Posterior vena cava (tissue), 2 donors: ENCODE measurements around the gene GALNTL6. TPM values are rescaled to one million over a fixed set of nuclear protein-coding genes. Genes with fewer than 3 reads are reported as not detected.

Experiments used
- DNase-seq: peaks from one replicate; pipeline ENCODE4 v3.0.0-alpha.2; 2020; ENCODE audit warnings: low spot score
- intact Hi-C, 2 donors: fragments of 100-400 bp; cut with DNase I; formaldehyde crosslinking; loops; one replicate each; pipeline versions ENCODE4 v1.14.1 to v1.14.2; 2022 to 2023
- total RNA-seq, 2 donors: library from RNA; stranded (reverse); fragmentation: NEBNext Ultra II Directional; extraction: Animal tissue kit (Norgen Biotek cat#: 25700); gene quantifications; one replicate each; pipeline ENCODE4 v1.2.1, GENCODE V29; 2021
- donor health status: DM: yes; HTN: yes; CAD: no.
- donor health status: DM: yes; HTN: yes; CAD: no.

GALNTL6 gene
- total RNA-seq, 2 donors from 2014 or later, result not detected

DNA sequence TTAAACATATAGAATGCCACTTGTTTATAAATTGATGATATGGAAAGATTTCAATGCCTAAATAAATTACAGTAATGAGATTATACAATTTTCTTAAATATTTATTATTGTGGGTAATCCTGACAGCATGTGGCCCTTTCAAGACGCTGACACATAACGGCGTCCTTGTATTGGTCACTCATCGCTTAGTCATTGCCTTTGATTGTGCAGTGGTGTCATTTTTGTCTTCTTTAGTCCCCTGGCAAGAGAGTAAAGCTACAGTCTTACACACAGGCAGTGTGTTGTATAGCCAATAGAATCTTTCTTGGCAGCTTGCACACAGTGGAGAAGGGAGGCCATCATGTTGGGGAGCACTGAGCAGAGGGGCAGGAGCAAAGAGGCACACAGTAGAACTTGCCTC lies 993.6 kb downstream of the GALNTL6 start:
- no peak for DNase-seq
- intact Hi-C loops, result no loop called here

DNA sequence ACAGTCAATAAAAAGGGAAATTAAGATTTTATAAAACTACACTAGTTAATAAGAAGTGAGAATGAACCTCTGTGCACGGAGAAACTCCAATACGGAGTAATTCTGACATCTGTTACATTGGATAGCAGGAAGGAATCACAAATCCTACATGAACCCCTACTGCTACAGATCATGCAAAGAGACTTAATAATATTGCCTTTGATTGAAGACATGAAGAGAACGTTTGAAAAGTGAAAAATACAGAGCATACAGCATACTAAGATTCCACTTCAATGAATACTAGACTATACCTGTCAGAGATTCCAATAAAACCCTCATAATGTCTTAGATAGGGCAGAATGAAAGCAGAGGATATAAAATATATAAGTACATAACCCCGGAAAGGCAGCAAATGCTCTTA lies 995.0 kb downstream of the GALNTL6 start:
- intact Hi-C loops, result no loop called here
- DNase-seq, result no peak

DNA sequence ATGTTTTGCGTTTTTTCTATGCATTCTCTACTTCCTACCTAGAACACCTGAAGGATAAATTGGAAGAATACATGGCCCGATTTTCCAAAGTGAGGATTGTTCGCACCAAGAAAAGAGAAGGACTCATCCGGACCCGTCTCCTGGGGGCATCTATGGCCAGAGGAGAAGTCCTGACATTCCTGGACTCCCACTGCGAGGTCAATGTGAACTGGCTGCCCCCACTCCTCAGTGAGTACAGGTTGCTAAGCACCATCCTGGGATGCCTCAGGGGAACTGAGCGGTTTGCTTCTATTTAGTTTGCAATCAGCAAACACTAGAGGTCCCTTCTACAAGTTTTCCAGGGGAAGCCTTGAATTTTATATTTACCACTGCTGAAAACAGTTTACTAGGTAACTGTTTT lies 996.1 kb downstream of the GALNTL6 start:
- intact Hi-C loops, result no loop called here
- no peak for DNase-seq

GRCh38 chr4:172813359-172813923 lies 1000.2 kb downstream of the GALNTL6 start:
- intact Hi-C loops, result no loop called here
- no peak for DNase-seq

GRCh38 chr4:172815499-172816164 lies 1002.4 kb downstream of the GALNTL6 start:
- intact Hi-C loops, result no loop called here
- no peak for DNase-seq

DNA sequence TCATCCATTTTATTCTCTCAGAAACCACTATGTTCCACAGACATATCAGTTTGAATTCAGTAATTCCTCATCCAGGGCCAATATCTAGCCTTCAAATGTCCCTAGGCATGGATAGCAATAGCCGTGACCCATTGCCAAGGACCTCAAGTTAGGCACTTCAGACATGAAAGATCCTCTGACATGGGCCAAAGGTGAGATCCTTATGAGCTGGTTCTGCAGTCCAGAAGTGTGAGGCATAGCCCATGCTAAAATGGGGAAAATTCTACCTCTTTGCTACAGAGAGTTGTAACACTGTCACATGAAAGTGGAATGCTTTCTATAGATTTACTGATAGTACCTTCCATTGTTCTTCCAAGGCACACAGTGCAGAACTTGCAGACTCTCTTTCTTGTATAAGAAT lies 1005.7 kb downstream of the GALNTL6 start:
- intact Hi-C loops, result no loop called here
- no peak for DNase-seq

DNA sequence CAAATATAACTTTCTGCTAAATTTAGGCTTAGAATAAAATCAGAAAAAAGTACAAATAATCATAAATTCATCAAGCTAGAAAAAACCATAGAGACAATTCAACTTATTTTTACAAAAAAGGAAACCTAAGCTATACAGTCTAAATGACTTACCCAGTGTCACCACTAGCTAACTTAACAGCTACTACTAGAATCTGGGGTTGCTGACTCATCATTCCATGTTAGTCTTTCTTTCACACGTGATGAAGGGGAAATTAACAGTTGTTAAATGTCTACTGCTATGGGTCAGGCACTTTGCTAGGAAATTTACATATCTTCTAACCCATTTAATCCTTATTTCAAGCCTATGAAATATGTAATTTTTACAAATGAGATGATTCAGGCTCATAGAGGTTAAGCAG lies 1006.1 kb downstream of the GALNTL6 start:
- intact Hi-C loops, result no loop called here
- DNase-seq, result no peak

DNA sequence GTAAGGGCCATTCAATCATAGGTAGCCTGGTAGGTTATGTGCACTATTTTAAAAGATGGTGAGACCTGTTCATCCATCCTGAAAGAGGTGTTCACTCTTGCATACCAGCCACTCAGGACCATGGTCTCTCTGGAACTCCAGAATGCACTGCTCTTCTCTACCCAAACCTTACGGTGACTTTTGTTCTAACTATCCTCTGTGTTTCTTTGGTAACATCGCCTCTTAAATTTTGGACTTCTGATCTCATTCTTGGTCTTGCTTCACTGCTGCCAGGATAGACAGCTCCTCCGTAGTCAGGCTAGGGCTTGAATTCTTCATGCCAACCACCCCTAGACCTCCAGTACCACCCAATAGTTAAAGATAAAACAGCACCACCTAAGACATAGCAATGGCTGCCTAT lies 1009.1 kb downstream of the GALNTL6 start:
- intact Hi-C loops, result no loop called here
- no peak for DNase-seq

DNA sequence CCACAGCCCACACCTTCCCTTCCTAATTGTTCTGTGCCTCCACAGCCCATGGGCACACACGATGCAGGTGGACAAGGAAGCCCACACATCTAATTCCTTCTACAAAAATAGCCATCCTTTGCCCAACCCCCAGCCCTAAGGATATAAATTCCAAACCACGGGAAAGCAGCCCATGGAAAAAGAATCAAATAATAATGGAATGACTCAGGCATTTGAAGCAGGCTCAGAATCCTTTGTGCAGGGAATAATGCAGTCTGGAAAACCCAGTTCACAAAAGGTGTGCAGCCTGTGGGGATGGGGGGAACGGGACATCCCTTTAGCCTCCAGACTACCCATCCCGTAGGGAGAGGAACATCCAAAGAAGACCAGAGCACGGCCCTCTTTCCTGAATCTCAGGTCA lies 1013.1 kb downstream of the GALNTL6 start:
- intact Hi-C loops, result no loop called here
- no peak for DNase-seq

- intact Hi-C loops, result no loop called here
Measured at GRCh38 chr4:172826861-172827260, 1013.7 kb downstream of the GALNTL6 start.

GRCh38 chr4:172830295-172830764 lies 1017.1 kb downstream of the GALNTL6 start:
- DNase-seq, result no peak
- intact Hi-C loops, result no loop called here

More at GRCh38 chr4:172826861-172827260, 1013.7 kb downstream of the GALNTL6 start:
- DNase-seq, result no peak

DNA sequence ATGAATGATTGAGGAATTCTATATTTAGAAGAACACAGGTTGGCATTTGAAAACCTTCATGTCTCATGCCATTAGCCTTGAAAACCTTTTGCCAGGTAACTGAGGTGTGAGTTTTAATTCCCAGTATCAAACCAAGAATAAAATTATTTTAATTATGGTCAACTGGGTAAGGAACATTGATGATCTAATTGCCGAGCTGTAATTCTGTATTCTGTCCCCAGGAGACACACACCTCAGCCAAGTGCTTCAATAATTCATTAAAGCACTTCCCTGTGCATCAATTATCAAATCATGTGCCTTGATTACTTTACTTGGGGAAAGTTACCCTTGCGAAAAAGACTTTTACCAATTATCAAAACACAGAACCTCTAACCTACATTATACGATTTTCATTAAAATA lies 1023.5 kb downstream of the GALNTL6 start:
- intact Hi-C loops, result no loop called here
- no peak for DNase-seq

- intact Hi-C loops, result no loop called here
- no peak for DNase-seq
Measured at GRCh38 chr4:172838111-172838510, 1024.9 kb downstream of the GALNTL6 start.

GRCh38 chr4:172838943-172839342 lies 1025.7 kb downstream of the GALNTL6 start:
- intact Hi-C loops, result no loop called here
- DNase-seq, result no peak

GRCh38 chr4:172842779-172843178 lies 1029.6 kb downstream of the GALNTL6 start:
- DNase-seq, result no peak
- intact Hi-C loops, result no loop called here

DNA sequence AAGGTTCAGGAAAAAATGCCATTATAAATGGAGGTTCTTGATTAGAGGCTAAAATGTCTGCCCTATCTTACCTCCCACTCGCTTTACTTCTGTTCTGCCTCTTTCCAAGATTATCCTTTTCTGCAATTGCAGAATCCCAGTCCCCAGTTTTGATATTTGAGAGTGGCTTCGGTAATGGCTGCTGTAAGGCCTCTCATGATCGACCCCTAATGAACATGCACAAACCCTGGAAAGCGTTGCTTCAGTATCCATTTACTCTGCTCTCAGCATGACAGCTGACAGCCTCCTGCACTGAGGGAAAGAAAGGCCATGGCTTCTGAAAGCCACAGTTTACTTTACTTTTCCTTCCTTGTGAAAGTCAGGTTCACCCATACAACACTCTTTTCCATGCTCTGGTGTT lies 1030.0 kb downstream of the GALNTL6 start:
- intact Hi-C loops, result no loop called here
- no peak for DNase-seq

GRCh38 chr4:172844556-172844955 lies 1031.4 kb downstream of the GALNTL6 start:
- intact Hi-C loops, result no loop called here
- no peak for DNase-seq

DNA sequence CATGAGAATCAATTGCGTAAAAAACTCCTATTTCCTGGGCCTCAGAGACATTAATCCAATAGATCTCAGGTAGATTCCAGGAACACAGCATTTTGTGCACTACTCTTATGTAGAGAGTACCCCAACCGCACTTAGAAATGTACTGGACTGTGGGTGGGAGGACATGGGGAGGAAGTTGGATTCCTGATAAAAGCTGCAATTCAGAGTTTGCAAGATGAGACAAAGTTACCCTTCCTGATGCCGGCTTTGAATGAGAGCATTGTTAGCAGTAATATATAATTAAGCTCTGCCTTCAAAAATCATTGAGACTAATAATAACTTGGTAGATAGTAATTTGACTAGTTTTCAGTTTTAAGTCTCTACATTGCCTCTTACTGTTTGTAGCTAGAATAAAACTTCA lies 1032.1 kb downstream of the GALNTL6 start:
- DNase-seq, result no peak
- intact Hi-C loops, result no loop called here

- intact Hi-C loops, result no loop called here
- DNase-seq, result no peak
Measured at GRCh38 chr4:172850838-172851237, 1037.6 kb downstream of the GALNTL6 start.

DNA sequence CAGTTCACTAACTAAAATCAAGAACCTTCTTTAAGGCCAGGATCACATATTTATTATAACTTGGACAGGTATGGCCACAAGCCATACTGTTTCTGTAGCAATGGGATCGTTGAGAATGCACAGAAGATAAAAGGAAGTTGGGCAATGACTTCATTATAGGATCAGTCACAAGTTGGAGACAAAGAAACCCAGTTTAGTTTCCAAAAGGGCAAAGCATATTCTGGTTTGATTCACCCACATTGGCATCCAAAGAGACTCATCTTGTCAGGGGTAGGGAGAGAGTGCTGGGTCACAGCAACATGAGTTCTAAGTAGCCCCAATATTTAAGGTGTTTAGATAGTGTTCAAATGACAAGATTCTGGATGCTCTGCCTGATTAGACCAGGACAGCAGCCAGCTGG lies 1038.3 kb downstream of the GALNTL6 start:
- DNase-seq, result no peak
- intact Hi-C loops, result no loop called here

DNA sequence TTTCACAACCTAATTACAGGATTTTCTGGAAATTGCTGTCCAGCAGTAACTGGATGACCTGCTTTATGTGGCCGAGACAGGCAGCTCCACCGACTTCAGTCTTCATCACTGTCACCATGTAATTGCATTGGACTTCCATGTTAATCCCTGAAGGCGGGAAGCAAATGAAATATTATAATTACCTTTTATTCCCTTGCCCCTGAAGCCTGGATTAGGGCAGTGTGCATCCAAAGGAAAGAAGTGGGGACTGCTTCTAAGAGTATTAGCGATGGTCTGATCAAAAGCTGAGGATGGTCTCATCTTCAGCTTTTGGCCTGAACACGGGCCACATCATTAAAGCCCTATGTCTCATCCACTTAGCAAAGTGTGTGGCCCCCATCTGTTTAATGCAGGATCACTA lies 1043.8 kb downstream of the GALNTL6 start:
- no peak for DNase-seq
- intact Hi-C loops, result no loop called here
